HCT116 (cell line): ENCODE data around the gene CDC14A. TPM values are rescaled to one million over a fixed set of nuclear protein-coding genes. Genes with fewer than 3 reads are reported as not detected.

Source experiments
- ATAC-seq: fragments of 200-7000 bp; cut with Tn5 transposase; 2 replicates; pipeline ENCODE4 v1.9.1; 2020; ENCODE audit warnings: mild to moderate bottlenecking, moderate library complexity
- BruUV-seq: library from RNA; stranded (reverse); fragments of 400-500 nt; replicated peaks from 2 replicates; lab custom pipeline; 2021; lab: Mats Ljungman, UMichigan
- CTCF ChIA-PET: fragments of 300-600 bp; sonication (Branson Sonifier 250); formaldehyde crosslinking; loops from one replicate; lab custom pipeline; 2021; ENCODE audit warnings: antibody characterized with exemption; lab: Charles Lee
- POLR2A ChIA-PET: fragments of 300-600, 350-600 bp; sonication (Branson Sonifier 250); formaldehyde crosslinking; loops from one replicate; lab custom pipeline; 2021; ENCODE audit warnings: antibody characterized with exemption; lab: Charles Lee
- RAD21 ChIA-PET, 2 experiments: fragments of 300-600 bp; sonication (Branson Sonifier 250); formaldehyde crosslinking; loops; one replicate each; lab custom pipeline; 2023; ENCODE audit warnings: low total read pairs in 2 of 2; ENCODE audit not compliant: uncharacterized antibody in 2 of 2, unreplicated experiment in 2 of 2, low non-redundant PET in 1 of 2; lab: Charles Lee
- DNase-seq: peaks from one replicate; pipeline ENCODE4 v3.0.0-alpha.2; 2010; ENCODE audit warnings: low read depth, low spot score
- H2AFZ ChIP-seq: fragments of 200-600 bp; shearing (Covaris generic), sonication (generic); 2 replicates; pipeline ENCODE4 v1.6.1; 2017; ENCODE audit warnings: low read depth, mixed run types, mixed read lengths, antibody characterized with exemption, low read length; ENCODE audit not compliant: poor library complexity, severe bottlenecking
- H3K27ac ChIP-seq: 2 replicates; pipeline ENCODE4 v1.5.1; 2012; ENCODE audit warnings: low read depth, low read length
- H3K27me3 ChIP-seq: fragments of 200-600 bp; sonication (generic); 2 replicates; pipeline ENCODE4 v1.6.1; 2016; ENCODE audit warnings: mixed run types, low read length, mixed read lengths; ENCODE audit not compliant: insufficient read depth
- H3K36me3 ChIP-seq, 2 experiments: fragments of 200-500 bp in 1 of 2; fragments of 200-600 bp in 1 of 2; sonication (Bioruptor generic) in 1 of 2; sonication (generic) in 1 of 2; 2 replicates each; pipeline versions ENCODE4 v1.5.1 to v1.6.1; 2014 to 2016; ENCODE audit warnings: low read length in 2 of 2, inconsistent platforms in 1 of 2, mixed read lengths in 1 of 2, mixed run types in 1 of 2; ENCODE audit not compliant: insufficient read depth in 2 of 2, control insufficient read depth in 1 of 2
- H3K4me1 ChIP-seq, 2 experiments: fragments of 200-600 bp in 1 of 2; sonication (generic) in 1 of 2; 2 replicates each; pipeline versions ENCODE4 v1.5.1 to v1.6.1; 2012 to 2017; ENCODE audit warnings: low read length in 2 of 2, inconsistent platforms in 1 of 2, mild to moderate bottlenecking in 1 of 2, mixed read lengths in 1 of 2, mixed run types in 1 of 2, moderate library complexity in 1 of 2; ENCODE audit not compliant: insufficient read depth in 2 of 2, control insufficient read depth in 1 of 2
- H3K4me2 ChIP-seq: fragments of 200-600 bp; sonication (generic); 2 replicates; pipeline ENCODE4 v1.6.1; 2017; ENCODE audit warnings: mixed run types, low read length, mixed read lengths
- H3K4me3 ChIP-seq, 2 experiments: fragments of 200-600 bp in 1 of 2; sonication (generic) in 1 of 2; replicated peaks in 1 of 2; 2 replicates each; pipeline ENCODE4 v1.5.1; 2011 to 2016; ENCODE audit warnings: low read length in 2 of 2, control low read depth in 1 of 2, low read depth in 1 of 2, mild to moderate bottlenecking in 1 of 2, mixed read lengths in 1 of 2, mixed run types in 1 of 2
- H3K79me2 ChIP-seq: fragments of 200-600 bp; sonication (generic); 2 replicates; pipeline ENCODE4 v1.6.1; 2017; ENCODE audit warnings: mild to moderate bottlenecking, mixed run types, low read length, moderate library complexity, mixed read lengths; ENCODE audit not compliant: insufficient read depth
- H3K9ac ChIP-seq: fragments of 200-600 bp; sonication (generic); 2 replicates; pipeline ENCODE4 v1.6.1; 2016; ENCODE audit warnings: low read length, mixed read lengths
- H3K9me2 ChIP-seq: fragments of 200-600 bp; sonication (generic), shearing (Covaris generic); 2 replicates; pipeline ENCODE4 v1.6.1; 2017; ENCODE audit warnings: mixed run types, mild to moderate bottlenecking, moderate library complexity; ENCODE audit not compliant: insufficient read depth
- H3K9me3 ChIP-seq, 2 experiments: fragments of 200-500 bp in 1 of 2; fragments of 200-600 bp in 1 of 2; sonication (Bioruptor generic) in 1 of 2; sonication (generic) in 1 of 2; 2 replicates each; pipeline ENCODE4 v1.6.1; 2014 to 2017; ENCODE audit warnings: low read length in 2 of 2, mixed read lengths in 2 of 2, inconsistent platforms in 1 of 2, low read depth in 1 of 2, mild to moderate bottlenecking in 1 of 2, mixed run types in 1 of 2, moderate library complexity in 1 of 2; ENCODE audit not compliant: control insufficient read depth in 1 of 2, insufficient read depth in 1 of 2
- H4K20me1 ChIP-seq: fragments of 200-600 bp; sonication (generic), shearing (Covaris generic); 2 replicates; pipeline ENCODE4 v1.6.1; 2017; ENCODE audit warnings: mixed run types, mild to moderate bottlenecking, moderate library complexity; ENCODE audit not compliant: insufficient read depth
- CEBPB ChIP-seq: IDR thresholded peaks from 2 replicates; pipeline ENCODE4 v1.6.1; 2012; ENCODE audit warnings: low read depth
- RAD21 ChIP-seq: IDR thresholded peaks from 2 replicates; pipeline ENCODE4 v1.6.1; 2012; ENCODE audit warnings: low read depth, mild to moderate bottlenecking
- SP1 ChIP-seq: IDR thresholded peaks from 2 replicates; pipeline ENCODE4 v1.6.1; 2012; ENCODE audit warnings: low read depth
- intact Hi-C: fragments of 100-400 bp; cut with micrococcal nuclease; formaldehyde crosslinking; loops from 2 replicates; pipeline ENCODE4 v1.10.0; 2022
- total RNA-seq: library from RNA; stranded (reverse); gene quantifications from one replicate; pipeline ENCODE4 v1.2.1, GENCODE V29; 2021; ENCODE audit not compliant: unreplicated experiment
- TF ChIP-seq, protein P1 (sequence below): IDR thresholded peaks from 2 replicates; pipeline ENCODE4 v1.6.1; 2012; ENCODE audit warnings: low read depth

CDC14A gene
- total RNA-seq, 1 experiment from 2014 or later = 5.1 TPM

DNA sequence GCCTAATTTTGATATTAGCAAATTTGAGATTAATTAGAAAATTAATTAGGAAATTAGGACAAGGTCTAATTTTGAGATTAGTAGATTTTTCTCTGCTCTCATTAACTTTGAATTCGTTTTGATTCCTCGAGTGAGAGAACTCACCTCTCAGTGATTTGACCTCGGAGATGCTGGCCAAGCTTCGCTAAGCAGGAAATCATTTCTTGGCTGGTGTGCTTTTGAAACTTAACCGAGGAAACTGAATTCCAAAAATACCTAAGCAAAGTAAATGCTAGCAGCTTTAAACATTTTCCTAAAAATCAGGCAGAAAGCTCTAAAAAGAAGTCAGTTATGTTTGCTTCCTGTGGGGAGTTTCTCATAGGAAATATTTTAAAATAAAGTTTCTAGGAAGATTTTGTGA lies 34.9 kb downstream of the CDC14A start:
- H3K4me2 ChIP-seq = no peak overlapping the region
- RAD21 ChIA-PET = no interaction called here
- no peak overlapping the region for H3K9ac ChIP-seq
- H2AFZ ChIP-seq = no peak overlapping the region
- intact Hi-C loops = no loop called here
- no TSS peak for BruUV-seq
- ATAC-seq = no peak
- H4K20me1 ChIP-seq = no peaks in the 10 kb centered on the region
- no peaks in the 10 kb centered on the region for H3K36me3 ChIP-seq
- DNase-seq = no peak
- no peak for TF ChIP-seq CEBPB
- TF ChIP-seq, protein P1, sequence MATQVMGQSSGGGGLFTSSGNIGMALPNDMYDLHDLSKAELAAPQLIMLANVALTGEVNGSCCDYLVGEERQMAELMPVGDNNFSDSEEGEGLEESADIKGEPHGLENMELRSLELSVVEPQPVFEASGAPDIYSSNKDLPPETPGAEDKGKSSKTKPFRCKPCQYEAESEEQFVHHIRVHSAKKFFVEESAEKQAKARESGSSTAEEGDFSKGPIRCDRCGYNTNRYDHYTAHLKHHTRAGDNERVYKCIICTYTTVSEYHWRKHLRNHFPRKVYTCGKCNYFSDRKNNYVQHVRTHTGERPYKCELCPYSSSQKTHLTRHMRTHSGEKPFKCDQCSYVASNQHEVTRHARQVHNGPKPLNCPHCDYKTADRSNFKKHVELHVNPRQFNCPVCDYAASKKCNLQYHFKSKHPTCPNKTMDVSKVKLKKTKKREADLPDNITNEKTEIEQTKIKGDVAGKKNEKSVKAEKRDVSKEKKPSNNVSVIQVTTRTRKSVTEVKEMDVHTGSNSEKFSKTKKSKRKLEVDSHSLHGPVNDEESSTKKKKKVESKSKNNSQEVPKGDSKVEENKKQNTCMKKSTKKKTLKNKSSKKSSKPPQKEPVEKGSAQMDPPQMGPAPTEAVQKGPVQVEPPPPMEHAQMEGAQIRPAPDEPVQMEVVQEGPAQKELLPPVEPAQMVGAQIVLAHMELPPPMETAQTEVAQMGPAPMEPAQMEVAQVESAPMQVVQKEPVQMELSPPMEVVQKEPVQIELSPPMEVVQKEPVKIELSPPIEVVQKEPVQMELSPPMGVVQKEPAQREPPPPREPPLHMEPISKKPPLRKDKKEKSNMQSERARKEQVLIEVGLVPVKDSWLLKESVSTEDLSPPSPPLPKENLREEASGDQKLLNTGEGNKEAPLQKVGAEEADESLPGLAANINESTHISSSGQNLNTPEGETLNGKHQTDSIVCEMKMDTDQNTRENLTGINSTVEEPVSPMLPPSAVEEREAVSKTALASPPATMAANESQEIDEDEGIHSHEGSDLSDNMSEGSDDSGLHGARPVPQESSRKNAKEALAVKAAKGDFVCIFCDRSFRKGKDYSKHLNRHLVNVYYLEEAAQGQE = no peak
- POLR2A ChIA-PET = no interaction called here
- CTCF ChIA-PET = no interaction called here
- no peaks in the 10 kb centered on the region for H3K27me3 ChIP-seq
- H3K9me2 ChIP-seq = no peaks in the 10 kb centered on the region
- no peaks in the 10 kb centered on the region for H3K79me2 ChIP-seq
- H3K4me1 ChIP-seq = no peaks in the 10 kb centered on the region
- no peaks in the 10 kb centered on the region for H3K9me3 ChIP-seq
- H3K27ac ChIP-seq = no peak overlapping the region
- no peak overlapping the region for H3K4me3 ChIP-seq

DNA sequence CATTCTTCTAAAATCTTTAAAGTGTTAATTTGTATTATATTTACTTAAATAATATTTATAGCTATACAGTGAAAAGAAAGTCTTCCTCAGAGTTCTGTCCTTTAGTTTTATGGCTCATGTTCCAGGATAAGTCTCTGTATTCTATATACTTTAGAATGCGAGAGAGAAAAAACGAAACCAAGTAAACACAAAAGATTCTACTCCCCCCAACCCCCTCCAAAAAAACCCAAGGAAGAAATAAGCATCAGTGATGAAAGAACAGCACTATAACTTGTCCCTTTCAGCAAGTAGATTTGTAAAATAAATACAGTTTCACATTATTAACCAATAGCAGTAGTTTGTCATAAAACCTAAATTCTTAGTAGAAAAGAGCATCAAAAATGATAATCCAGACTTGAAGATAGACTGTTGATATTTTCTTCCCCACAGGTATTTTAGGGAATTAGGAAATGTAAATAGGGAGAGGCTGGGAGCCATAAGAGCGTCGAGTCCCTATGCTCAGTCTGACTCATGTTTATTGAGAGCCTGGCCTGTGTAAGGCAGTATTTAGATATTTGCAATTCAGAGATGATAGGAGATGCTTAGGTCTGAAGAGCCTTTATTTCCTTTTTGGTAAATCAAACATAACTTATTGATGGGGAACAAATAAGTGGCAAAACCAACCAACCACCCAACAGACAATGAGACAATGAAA lies 35.5 kb downstream of the CDC14A start:
- no peak overlapping the region for H3K9ac ChIP-seq
- intact Hi-C loops = no loop called here
- no peaks in the 10 kb centered on the region for H3K4me1 ChIP-seq
- RAD21 ChIA-PET = no interaction called here
- H3K79me2 ChIP-seq = no peaks in the 10 kb centered on the region
- no peaks in the 10 kb centered on the region for H3K9me2 ChIP-seq
- POLR2A ChIA-PET = no interaction called here
- H3K27ac ChIP-seq = no peak overlapping the region
- CTCF ChIA-PET = no interaction called here
- H3K9me3 ChIP-seq = no peaks in the 10 kb centered on the region
- H2AFZ ChIP-seq = no peak overlapping the region
- no peak for DNase-seq
- TF ChIP-seq RAD21 (no peak), SP1 (no peak)
- no peak overlapping the region for H3K4me2 ChIP-seq
- H3K4me3 ChIP-seq = no peak overlapping the region
- H3K27me3 ChIP-seq = no peaks in the 10 kb centered on the region
- ATAC-seq = no peak
- no peaks in the 10 kb centered on the region for H4K20me1 ChIP-seq
- BruUV-seq = no TSS peak
- H3K36me3 ChIP-seq = no peaks in the 10 kb centered on the region
